SIG-M5 treated with dmso at 0.1 percent for 504 hours (cell line): ENCODE measurements around the gene COBL.

Experiments used
- DNase-seq: peaks from one replicate; lab custom pipeline; 2025; ENCODE audit not compliant: unreplicated experiment; lab: John Stamatoyannopoulos, UW

Gene COBL

DNA sequence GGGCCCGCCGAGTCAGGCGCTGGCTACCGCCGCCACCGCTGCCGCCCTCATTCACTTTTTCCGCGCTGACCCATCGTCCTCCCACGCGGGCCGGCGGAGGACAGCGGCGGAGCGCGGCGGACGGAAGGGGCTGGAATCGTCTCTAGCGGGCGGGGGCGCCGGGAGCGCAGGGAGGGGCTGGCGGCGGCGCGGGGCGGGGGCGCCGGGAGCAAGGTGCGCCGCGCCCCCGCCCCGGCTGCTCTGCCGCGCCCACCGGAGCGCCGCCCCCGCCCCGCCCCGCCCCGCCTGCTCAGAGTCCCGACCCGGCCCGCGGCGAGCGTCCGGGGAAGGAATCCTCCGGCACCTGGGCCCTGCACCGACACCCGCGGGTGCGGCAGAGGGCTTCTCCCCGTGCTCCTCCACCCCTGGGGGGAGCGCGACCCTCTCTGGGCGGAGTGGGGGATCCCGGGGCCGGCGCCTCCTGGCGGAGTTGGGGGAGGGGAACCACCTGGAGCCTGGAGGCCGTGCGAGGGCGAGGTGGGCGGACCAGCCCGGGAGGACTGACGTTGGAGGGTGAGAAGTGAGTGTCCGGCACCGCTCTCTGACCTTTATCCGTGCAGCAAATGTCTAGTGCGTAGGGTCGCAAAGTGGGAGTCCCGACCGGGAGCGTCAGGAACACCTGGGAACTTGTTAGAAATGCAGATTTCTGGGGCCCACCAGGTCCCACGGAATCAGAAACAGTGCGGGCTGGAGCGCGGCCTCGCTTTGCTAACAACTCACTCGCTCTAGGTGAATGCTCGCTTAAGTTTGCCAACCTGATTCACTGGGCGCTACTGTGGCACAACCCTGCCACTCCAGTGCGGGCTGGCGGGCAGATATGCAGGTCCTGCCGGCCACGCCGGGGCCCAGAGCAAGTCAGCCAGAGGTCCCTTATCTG lies at the start of gene COBL:
Gene COBL (minus strand): TSS at position 144 of the 916 bp plus-strand sequence. CDS start 176 bp downstream, outside the sequence.
- no peak for DNase-seq

DNA sequence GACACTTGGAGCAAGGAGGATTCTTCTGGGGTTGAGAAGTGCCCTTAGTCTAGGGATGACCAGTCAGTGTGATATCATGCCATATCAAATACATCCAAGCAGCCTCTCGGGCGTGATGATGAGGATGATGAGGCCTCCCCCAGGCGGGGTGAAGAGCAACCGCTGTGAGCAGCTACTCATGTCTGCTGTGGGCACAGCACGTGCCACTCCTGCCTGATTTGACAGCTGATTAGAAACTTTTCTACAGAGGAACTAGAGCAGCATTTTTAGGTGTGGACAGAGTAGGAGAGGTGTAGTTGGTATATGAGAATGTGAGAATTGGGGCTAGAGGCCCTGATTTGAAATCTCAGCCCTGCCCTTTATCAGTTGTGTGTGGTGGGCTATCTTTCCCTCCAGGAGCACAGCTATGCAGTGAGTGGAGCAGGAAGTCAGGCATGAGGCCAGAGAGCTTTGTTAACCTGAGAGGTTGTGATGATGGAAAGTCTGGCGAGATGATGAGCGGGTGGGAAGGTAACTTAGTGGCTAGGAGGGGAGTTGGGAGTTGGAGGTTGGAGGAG lies 49.6 kb upstream of the COBL start:
- no peak for DNase-seq

GRCh38 chr7:51357821-51358220 lies 41.2 kb upstream of the COBL start:
- no peak for DNase-seq

DNA sequence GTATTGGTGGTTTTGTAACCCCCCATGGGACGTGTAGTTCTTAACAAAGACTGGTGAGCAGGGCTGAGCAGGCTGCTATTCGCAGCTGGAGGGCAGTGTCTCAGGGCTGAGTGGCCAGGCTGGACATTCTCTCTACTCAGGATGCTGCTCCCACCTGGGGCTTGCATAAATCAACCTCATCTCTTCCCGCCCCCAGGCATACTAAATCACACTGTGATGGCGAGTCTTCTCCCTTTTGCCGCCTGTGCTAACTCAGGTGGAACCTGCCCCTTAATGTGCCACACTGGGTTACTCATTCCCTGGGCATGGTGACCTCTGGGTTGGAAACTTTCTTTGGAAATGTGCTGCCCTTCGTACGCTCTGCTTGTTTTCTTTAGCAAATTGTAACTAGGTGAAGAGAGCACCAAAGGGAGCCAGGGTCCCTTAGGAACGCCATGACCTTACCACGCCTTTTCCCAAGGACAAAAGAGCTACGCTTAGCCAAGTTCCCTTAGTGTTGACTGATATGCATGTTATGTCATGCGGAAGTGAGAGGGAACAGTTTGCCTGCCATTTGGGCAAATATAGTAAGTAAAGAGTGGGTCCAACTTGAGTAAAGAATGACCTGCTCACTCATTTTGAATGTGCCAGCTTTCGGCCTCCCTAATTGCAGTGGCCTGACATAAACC lies 40.4 kb upstream of the COBL start:
- DNase-seq, result no peak

DNA sequence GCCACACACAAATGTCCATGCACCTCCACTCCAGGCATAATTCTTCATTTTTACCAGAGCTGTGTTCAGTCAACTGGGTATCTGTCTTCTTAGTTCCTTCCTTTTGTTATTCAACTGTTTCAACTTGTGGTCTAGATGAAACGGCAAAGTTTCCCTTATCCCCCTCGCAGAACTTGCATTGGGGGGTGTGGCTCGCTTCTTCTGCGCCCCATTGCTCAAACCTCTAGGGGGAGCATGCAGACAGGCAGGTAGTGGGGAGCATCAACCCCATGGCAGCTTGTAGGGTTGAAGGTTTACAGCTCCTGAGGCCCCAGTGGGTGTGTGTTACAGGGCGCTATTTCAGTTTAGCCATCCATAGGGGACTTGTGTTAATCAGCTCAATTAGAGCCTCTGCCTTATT lies 38.3 kb upstream of the COBL start:
- DNase-seq, result no peak

DNA sequence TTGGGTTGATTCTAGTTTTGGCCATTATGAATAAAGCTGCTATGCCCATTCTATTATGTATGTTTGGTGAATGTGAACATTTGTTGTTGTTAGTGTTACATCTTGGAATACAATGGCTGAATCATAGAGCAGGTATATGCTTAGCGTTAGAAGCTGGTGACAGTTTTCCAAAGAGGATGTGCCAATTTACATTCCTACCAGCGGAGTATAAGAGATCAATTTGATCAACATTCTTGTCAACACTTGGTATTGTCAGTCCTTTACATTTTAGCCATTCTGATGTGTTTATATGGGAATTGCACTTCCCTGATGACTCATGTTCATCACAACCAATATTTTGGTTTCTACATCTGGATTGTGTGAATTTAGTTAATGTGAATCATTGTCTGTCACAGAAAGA lies 37.8 kb upstream of the COBL start:
- DNase-seq, result no peak

DNA sequence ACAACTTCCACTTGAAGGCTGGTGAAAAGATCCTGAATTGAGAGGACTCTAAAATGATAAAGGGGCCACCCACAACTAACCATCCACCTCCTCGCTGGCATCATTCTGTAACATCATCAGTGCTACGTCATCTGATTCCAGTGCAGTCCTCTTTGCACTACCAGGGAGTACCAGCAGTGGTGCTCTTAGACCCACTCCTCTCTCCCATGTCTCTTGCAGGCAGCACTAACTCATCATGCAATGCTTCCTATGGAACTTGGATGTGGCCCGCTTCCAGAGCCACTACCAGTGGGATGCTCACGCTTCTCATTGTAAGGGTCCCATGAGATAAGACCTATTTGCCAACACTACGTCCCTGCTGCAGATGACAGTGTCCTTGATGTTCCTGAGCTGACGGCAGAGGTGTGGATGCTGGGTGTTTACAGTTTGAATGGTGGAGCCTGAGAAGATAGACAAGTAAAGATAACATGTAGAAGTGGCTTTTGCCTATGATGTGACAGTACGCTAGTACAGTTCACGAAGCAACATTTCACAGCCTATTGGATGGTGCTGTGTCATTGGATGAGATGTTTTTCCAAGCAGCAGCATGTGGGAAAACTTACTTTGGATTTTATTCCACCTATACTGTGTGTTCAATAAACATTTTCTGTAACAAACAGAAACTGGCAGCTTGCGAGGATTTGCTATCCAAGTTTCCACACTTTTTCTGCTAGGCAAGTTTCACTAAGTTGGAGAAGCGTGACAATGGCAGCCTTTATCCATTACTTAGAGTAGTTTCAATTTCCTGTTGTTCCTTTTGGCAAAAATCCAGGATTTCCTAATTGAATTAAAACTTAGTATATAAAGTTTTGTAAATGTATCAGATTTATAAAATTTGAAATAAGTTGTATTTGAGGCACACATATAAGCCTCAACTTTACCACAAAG lies 35.8 kb upstream of the COBL start:
- DNase-seq, result no peak

- DNase-seq, result no peak
Observed at GRCh38 chr7:51351661-51352060, 35.1 kb upstream of the COBL start.

DNA sequence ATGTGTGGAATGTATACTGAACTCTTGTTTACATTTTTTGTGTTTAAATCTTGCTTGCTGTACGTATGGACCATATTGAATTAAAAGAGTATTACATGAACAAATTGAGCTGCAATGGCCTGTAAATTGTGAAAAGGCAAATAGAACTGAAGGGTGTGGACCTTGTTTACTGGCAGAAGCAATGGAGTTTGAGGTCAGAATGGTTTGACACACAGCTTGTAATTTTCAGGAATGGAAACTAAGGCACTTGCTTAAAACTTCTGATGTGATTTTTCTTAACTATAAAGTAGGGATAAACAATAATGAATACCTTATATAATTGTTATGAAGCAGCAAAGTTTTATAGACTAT lies 33.9 kb upstream of the COBL start:
- DNase-seq, result no peak

DNA sequence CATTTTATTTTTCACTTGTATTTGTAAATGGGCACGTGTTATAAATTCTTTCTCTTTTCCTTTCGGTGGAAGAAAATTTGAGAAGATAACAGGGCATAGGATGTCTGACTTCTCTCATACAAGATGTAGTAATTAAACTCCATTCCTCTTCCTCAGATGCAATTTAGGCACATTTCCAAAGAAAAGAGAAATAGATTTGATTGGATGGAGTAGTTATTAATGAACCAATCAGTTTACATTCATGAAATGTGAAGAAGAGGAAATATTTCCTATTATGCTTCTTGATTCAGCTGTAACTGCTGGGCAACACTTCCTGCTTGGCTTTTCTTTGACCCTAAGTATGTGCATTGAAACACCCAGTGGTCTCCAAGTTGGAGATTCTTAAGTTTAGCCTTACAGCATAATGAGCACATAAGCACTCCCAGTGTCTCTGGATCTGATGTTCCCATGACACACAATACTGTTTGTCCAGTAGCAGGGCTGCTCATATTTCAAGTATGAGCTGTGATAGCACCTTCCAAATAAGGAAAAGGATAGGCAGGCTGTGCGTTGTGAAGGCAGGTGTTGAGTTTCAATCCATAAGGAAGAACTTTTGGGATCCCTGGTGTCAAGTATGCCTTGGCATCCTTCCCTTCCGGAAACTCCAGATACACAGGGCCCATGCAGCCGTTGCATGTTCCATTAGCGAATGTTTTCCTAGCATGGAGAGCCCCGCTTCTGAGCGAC lies 33.4 kb upstream of the COBL start:
- DNase-seq, result peak; percentile 61

- no peak for DNase-seq
Observed at GRCh38 chr7:51346126-51346525, 29.5 kb upstream of the COBL start.

GRCh38 chr7:51344406-51345138 lies 28.0 kb upstream of the COBL start:
- DNase-seq, result no peak

DNA sequence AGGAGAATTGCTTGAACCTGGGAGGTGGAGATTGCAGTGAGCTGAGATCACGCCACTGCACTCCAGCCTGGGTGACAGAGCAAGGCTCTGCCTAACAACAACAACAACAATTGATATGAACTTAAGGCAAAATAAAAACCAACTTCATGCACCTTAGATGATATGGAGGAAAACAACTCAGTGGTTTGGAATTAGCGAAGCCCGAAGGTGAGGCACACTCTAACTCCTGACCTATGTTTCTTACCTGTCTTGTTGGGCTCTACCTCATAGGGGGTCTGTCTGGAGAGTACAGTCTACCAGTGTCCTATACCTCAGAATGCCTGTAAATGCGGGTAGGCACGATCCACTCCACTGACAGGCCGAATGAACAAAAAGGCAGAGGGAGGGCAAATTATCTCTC lies 24.3 kb upstream of the COBL start:
- DNase-seq, result no peak

DNA sequence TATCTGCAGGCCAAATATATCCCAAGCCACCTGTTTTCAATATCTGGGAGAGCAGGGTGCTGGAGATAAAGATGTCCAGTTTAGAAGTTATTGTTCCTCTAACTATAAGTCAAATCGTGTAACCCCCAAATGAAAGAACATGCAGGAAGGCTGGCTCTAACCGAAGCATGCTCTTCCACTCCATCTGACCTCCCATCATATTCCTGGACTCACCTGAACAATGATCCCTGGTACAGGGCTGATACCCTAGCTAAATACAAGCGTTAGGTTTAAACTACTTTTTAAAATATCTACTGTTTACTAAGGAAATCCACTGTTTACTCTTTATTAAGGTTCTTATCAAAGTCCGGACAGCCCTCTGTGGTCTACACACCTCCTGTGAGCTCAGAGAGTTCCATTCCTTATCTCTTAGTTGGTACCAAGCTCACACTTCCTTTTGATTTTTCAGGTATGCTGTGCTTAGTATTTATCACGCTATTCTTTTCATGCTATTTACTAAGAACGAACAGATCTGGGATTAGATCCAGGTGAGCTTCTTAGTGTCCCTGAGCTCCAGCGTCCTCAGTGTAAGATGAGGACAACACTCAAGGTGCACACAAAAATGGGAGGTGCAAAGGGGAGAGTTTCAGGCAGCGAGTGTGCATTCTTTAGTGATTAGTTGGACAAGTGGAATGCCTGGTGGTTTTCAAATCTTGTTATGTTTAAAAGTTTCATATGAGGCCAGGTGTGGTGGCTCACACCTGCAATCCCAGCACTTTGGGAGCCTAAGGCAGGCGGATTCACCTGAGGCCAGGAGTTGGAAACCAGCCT lies 23.6 kb upstream of the COBL start:
- no peak for DNase-seq

GRCh38 chr7:51335057-51335456 lies 18.4 kb upstream of the COBL start:
- DNase-seq, result no peak

DNA sequence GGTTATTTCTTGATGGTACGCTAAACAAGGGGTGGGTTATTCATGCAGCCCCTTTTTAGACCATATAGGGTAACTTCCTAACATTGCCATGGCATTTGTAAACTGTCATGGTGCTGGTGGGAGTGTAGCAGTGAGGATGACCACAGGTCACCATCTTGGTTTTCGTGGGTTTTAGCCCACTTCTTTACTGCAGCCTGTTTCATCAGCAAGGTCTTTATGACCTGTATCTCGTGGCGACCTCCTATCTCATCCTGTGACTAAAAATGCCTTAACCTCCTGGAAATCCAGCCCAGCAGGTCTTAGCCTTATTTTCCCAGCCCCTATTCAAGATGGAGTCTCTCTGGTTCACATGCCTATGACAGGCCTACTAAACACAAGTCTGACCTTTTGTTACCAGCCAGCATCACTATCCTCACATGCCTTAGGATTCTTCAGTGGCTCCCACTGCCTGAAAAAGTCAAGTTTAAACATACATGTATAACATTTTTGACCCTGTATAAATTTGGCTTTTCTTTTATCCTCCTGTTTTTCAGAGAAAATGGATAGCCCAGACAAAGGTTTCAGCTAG lies 13.2 kb upstream of the COBL start:
- DNase-seq, result no peak

DNA sequence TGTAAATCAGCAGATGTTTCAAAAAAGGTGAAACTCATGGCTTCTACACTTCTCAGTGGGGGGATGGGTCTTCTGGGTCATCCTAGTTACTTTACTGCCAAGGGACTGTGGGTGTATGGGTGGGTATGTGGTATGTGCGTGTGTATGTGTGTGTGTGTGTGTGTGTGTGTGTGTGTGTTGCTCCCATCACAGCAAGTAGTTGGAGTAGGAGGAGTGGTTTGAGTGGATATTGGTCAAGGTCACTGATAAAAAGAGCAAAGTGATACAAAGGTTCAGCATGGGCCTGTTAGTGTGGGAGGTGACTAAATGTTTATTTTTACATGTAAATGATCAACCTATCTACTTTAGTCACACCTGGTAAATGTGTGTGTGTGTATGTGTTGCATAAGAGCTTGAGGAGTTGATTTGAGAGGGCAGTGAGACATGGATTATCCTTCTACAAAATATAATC lies 11.8 kb upstream of the COBL start:
- no peak for DNase-seq

GRCh38 chr7:51327287-51327717 lies 10.7 kb upstream of the COBL start:
- DNase-seq, result no peak
